Stimulated activated CD8-positive, alpha-beta memory T cell treated with anti-CD3 and anti-CD28 coated beads, Interleukin-4, amount 100 ng/mL, for 24 hours (primary cell): ENCODE measurements around the gene NPB.
A peak's percentile ranks its signal among the peaks of the same experiment; 100 is the strongest.

Source experiments
- DNase-seq: peaks from one replicate; pipeline ENCODE4 v3.0.0-alpha.2; 2020; ENCODE audit warnings: low read depth

The NPB gene

GRCh38 chr17:81898885-81899284, 3.2 kb upstream of the NPB start:
- DNase-seq: no peak

- DNase-seq: no peak
These were observed 2.4 kb upstream of the NPB start for GRCh38 chr17:81899514-81900166.

- DNase-seq: no peak
These were observed 1.7 kb upstream of the NPB start for GRCh38 chr17:81900181-81900820.

DNA sequence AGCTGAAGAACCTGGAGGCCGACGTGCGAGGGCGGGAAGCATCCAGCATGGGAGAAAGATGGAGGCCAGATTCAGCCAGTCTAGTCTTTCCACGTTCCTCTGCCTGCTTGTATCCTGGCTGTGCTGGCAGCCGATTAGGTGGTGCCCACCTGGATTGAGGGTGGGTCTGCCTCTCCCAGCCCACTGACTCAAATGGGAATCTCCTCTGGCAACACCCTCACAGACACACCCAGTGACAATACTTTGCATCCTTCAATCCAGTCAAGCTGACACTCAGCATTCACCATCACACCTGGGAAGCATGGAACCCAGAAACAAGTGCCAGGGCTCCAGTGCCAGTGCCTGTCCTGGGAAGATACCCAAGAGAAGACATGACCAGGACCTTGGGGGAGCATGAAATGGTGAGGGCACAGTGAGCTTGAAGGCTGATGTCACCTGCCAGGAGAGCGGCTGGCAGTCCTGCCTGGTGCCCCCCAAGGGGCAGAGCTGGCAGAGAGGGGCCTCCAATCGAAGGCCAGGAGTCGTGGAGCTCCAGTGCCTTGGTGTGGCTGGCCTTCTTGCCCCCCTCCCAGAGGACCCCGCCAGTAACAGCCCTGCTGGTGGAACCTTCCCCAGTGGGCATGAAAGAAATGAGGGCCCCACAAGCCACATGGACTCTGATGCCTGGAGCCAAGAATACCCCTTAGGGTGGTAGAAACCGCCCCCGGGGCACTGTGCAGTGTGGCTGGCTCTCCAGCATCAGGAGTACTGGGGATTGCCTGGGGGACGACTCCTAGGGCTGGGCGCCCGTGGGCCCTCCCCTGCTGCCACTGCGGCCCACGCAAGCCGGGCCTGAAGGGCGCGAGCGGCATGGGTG, 643 bp upstream of the NPB start:
- DNase-seq: no peak

DNA sequence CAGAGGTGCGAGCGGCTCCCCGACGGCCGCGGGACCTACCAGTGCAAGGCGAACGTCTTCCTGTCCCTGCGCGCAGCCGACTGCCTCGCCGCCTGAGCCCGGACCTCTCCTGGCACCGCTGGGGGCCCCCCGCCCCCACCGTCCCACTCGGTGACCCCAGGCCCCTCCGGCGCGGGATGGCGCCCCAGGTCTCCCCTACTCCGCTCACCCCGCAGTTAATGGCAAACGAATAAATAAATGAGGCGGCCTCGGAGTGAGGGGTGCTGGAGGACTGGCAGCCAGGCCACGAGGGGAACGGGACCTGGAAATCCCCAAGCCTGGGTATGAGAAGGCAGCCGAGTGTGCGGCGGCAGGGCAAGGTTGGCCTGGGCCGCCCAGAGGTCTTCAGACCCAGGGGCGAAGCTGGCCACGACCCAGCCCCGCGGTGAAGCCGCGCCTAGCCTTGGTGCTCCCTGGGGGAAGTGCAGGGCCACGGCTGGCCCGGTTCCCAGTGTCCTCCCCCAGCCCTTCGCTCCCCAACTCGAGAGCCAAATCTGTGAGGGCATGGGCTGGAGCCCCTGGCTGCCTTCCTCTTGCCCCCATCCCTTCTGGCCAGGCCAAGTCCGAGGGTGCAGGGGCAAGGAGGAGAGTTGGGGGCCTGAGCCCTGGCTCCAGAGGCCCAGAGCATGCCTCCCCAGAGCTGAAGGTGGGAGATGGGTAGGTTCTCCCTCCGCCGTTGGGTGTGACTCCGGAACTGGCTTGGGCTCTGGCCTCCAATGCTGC, 796 bp downstream of the NPB start:
- DNase-seq: no peak

- DNase-seq: no peak
These were observed 1.4 kb downstream of the NPB start for GRCh38 chr17:81903415-81903831.

- DNase-seq: no peak
These were observed 2.0 kb downstream of the NPB start for GRCh38 chr17:81903896-81904599.

GRCh38 chr17:81904600-81905423, 2.8 kb downstream of the NPB start:
- no peak for DNase-seq

DNA sequence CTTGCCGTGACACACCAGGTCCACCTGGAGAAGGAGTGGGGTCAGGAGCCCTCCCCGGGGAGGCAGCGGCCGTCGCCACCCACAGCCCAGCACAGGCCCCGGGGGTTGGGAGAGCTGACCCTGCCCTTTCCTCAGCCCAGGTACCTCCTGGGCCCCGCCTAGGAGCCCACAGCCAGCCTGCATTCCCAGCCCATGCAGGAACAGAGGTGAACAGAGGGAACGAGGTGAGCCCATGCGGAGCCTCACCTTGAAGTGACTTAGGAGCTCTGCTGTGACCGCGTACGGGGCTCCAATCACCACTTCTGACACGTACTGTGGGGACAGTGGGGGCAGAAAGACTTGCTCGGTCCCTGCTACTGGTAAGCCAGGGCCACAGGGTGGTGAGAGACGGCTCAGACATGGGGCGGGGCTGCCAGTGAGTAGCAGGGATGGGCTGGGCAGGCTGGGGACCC, 3.4 kb downstream of the NPB start:
- no peak for DNase-seq

DNA sequence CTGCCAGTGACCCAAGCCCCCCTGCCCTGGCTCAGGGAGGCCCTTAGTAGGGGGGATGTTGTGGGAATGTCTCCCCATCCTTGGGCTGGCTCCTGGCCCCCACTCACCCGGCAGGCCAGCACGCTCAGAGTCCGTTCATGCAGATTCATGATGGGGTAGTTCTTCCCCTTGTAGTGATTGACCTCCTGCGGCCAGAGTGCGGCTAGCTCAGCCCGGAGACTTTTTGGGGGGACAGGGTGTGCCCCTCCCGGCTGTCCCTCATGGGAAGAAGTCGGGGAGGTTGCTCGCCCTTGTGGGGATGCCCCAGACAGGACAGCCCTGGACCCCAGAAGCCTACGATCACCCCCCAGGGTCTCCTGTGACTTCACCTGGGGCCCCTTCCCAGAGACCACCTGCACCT, 4.0 kb downstream of the NPB start:
- DNase-seq: no peak

DNA sequence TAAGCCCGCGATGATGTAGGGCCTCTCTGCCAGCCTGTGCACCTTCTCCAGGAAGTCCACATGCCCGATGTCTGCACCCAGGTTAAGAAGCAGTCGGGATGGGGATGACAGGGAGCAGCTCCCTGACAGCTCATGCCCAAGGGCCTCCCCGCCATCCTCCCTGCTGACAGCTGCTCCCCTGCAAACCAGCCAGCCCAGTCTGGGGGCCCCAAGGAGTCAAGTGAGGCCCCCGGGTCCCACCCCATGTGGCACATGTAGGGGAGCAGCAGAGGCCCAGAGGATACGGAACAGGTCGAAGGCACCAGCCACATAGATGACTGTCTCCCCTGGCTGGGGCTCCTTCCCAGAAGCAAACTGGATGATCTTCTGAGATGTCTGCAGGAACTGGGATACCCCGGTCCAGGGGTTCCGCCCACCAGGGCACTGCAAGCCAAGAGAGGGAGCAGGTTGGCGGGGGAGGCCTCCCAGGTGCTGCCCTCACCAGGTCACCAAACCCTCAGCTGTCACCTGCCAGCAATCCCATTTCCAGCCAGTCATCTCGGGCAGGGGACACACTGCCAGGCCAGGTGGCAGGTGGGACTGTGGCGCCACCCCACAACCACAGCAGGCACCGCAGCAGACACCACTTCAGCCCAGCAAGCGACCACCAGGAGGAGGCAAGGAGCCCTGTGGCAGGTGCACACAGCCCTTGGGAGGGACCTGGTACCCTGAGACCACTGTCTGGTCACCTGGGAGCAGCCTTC, 4.6 kb downstream of the NPB start:
- no peak for DNase-seq

DNA sequence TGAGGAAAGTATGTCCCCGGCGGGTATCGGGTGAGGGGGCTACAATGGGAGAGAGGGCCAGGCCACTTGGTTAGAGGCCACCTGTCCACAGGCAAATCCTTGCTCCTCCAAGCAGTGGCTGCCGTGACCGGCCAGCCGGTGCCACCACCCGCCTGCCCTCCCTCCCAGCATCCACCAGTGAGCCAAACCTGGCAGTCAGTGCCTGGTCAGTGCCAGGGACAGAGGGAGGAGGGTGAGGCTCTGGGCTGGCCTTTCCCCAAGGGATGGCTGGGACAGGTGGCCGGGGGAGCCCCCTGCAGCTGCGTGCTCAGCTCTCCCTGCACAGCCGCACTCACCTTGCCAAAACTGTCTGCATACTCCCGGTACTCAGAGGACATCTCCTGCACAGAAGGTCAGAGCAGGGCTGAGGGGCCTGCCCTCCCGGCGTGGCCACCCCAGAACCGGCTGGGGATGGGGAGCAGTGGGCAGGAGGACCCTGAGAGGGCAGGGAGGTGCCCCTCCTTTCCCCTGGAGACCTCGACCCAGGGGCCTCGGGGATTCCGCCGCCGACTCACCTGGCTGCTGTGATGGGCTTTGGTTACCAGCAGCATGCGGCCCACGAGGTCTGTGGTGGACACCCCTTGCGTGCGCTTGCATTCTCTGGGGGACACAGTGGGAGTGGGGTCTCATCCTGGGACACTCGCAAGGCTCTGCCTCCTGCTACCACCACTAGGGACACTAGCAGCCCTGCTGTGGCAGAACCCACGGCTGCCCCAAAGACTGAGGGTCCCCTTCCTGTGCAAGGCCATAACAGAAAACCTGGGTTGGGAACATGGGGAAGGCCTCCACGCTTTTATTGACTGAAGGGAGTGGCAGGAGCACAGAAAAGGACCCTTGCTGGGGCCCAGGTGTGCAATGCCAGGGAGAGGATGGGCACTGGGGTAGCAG, 5.4 kb downstream of the NPB start:
- no peak for DNase-seq

- no peak for DNase-seq
These were observed 6.8 kb downstream of the NPB start for GRCh38 chr17:81908793-81909192.

DNA sequence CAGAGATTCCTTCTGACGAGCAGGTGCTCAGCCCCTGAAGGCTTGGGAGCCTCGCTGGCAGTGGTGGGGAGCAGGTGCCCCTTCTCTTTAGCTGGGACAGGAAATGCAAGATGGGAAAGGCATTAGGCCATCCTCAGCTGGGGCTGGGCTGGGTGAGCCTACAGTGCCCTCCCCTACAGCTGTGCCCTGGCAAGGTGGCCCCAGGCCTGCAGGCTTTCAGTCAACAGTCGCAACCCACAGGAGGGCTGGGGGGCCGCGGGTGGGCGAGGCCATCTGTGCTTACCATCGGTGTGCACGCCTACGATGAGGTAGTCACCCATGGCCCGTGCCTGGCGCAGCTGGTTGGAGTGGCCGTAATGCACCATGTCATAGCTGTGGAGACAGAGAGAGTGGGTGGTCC, 7.2 kb downstream of the NPB start:
- DNase-seq: no peak

- no peak for DNase-seq
These were observed 8.2 kb downstream of the NPB start for GRCh38 chr17:81909966-81910839.

GRCh38 chr17:81910840-81911276, 8.8 kb downstream of the NPB start:
- no peak for DNase-seq

- DNase-seq: peak; percentile 85
These were observed 9.4 kb downstream of the NPB start, which contains the start of gene PCYT2 for GRCh38 chr17:81911277-81911961. TSS of gene PCYT2 (minus strand) at chr17:81911399. CDS start at chr17:81911355, 44 bp downstream.
